Testis (tissue), 3 donors: ENCODE data around the gene DAPL1. TPM values are rescaled to one million over a fixed set of nuclear protein-coding genes. Genes with fewer than 3 reads are reported as not detected.

Experiments used
- DNase-seq: peaks from one replicate; pipeline ENCODE4 v3.0.0-alpha.2; 2019
- H3K27ac ChIP-seq, 2 donors: fragments of 200-600 bp; sonication (generic); one replicate each; pipeline ENCODE4 v1.5.1; 2019
- H3K27me3 ChIP-seq: fragments of 200-600 bp; sonication (generic); one replicate; pipeline ENCODE4 v1.5.1; 2019
- H3K36me3 ChIP-seq: fragments of 200-600 bp; sonication (generic); one replicate; pipeline ENCODE4 v1.5.1; 2017; ENCODE audit warnings: low read depth; ENCODE audit errors: missing control alignments
- H3K4me1 ChIP-seq: fragments of 200-600 bp; sonication (generic); one replicate; pipeline ENCODE4 v1.5.1; 2019
- H3K4me3 ChIP-seq, 2 donors: fragments of 200-600 bp; sonication (generic); one replicate each; pipeline ENCODE4 v1.5.1; 2017 to 2019
- H3K9me3 ChIP-seq: fragments of 200-600 bp; sonication (generic); one replicate; pipeline ENCODE4 v1.5.1; 2017
- POLR2A ChIP-seq: fragments of 450-650 bp; IDR thresholded peaks from one replicate; pipeline ENCODE4 v1.6.1; 2017; ENCODE audit warnings: antibody characterized with exemption, mild to moderate bottlenecking, moderate library complexity
- WGBS, 2 donors: methylation state at CpG; one replicate each; pipeline ENCODE4 v1.1.5; 2018; 5-methylcytosine and 5-hydroxymethylcytosine counted together
- intact Hi-C: fragments of 100-400 bp; cut with DNase I; formaldehyde crosslinking; loops from one replicate; pipeline ENCODE4 v1.15.1; 2023; ENCODE audit warnings: low total_unique reads
- polyA plus RNA-seq: library from polyadenylated mRNA; stranded (reverse); fragments of 350-450 nt; fragmentation: Illumina TruSeq; extraction: RNeasy Lipid Tissue Mini Kit (QIAGEN cat#74804); gene quantifications from one replicate; pipeline ENCODE4 v1.2.3, GENCODE V29; 2014; ENCODE audit warnings: low read depth, low replicate concordance; ENCODE audit not compliant: insufficient read depth
- total RNA-seq, 2 donors: library from RNA; depleted of rRNA; stranded (reverse); fragments of >200 nt; gene quantifications; one replicate each; pipeline ENCODE4 v1.2.3, GENCODE V29; 2016
- TF ChIP-seq, protein P1 (sequence below), 3 experiments: fragments of 450-650 bp in 2 of 3; fragments of 200-600 bp in 1 of 3; sonication (generic) in 1 of 3; IDR thresholded peaks; one replicate each; pipeline ENCODE4 v1.5.1; 2016 to 2019; ENCODE audit warnings: antibody characterized with exemption in 3 of 3, mild to moderate bottlenecking in 2 of 3, moderate library complexity in 1 of 3

The DAPL1 gene
- total and polyA plus RNA-seq, 3 donors from 2014 or later, result 4.2 to 4.4 TPM; not detected in 1

DNA sequence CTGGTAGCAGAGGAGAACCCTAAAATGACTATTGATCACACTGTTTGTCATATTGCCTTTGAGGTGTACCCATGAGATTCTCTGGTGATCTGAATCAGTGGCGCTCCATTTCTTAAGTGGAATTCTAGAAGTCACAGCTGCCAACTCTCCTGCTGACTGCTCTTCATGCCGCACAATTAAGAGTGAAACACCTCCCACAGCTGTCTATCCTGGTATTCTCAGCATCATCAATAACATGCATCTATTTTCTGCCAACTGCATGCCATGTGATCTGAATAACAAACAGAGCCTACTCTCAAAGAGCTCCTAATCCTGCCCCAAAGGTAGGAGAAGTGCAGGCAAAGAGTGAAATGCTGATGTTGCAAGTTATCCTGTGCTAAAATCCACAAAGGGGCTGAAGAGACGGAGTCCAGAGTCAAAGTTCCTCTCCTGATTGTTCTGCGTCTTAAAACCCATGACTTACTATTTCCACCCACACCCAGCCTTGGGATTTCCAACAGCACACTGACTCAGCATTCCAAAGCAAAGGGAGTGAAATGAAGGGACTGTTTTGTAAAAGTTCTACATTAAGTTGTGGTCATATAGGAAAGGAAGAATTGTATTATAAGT is 13.7 kb upstream of the DAPL1 start:
- DNase-seq, result no peak
- intact Hi-C loops, result no loop called here
- Histone ChIP-seq H3K27ac (no peak overlapping the region), H3K4me1 (no peaks in the 10 kb centered on the region), H3K36me3 (no peaks in the 10 kb centered on the region), H3K4me3 (no peak overlapping the region), H3K9me3 (no peaks in the 10 kb centered on the region), H3K27me3 (no peaks in the 10 kb centered on the region)
- 57 to 67% methylated on average over 4 of the region's 4 CpGs for WGBS, 2 donors
- TF ChIP-seq, protein P1, sequence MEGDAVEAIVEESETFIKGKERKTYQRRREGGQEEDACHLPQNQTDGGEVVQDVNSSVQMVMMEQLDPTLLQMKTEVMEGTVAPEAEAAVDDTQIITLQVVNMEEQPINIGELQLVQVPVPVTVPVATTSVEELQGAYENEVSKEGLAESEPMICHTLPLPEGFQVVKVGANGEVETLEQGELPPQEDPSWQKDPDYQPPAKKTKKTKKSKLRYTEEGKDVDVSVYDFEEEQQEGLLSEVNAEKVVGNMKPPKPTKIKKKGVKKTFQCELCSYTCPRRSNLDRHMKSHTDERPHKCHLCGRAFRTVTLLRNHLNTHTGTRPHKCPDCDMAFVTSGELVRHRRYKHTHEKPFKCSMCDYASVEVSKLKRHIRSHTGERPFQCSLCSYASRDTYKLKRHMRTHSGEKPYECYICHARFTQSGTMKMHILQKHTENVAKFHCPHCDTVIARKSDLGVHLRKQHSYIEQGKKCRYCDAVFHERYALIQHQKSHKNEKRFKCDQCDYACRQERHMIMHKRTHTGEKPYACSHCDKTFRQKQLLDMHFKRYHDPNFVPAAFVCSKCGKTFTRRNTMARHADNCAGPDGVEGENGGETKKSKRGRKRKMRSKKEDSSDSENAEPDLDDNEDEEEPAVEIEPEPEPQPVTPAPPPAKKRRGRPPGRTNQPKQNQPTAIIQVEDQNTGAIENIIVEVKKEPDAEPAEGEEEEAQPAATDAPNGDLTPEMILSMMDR (IDR thresholded peaks at IDR 0.05), result no peak
- no peak for TF ChIP-seq POLR2A

DNA sequence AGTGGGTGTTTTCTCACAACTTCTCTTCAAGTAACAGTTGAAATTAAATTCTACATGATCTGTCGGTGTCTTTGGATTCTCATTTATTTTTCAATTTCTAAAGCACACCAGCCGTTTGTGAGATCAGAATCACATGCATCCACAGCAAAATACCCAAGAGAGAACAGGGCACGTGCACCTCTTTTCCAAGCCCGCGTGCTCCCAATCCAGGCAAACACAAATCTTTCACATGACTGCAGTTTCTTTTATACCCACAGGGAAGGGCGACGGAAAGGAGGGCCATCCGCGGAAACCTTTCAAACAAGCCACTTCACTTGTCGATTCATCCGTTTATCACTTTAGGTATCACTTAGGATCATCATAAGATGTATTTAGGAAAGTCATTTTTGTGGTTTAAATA is 13.0 kb upstream of the DAPL1 start:
- no peaks in the 10 kb centered on the region for H3K36me3 ChIP-seq

DNA sequence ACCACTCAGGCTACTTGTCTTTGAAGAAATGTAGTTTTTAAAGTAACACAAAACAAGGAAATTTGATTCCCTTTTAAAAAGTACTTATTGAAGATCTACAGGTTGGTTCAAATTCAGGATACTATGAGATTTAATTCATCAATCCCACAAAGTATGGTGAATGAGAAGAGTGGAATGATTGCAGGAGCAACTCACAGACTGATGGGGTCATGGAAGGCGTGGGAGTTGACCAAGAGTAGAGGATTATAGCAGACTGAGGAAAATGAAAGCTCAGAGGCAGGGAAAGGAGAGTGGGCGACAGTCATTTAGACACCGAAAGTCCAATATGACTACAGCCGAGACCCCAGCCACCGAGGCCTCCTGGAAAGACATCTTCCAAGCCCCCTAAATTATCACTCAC is 12.5 kb upstream of the DAPL1 start:
- Histone ChIP-seq H3K4me3 (no peak overlapping the region), H3K9me3 (no peaks in the 10 kb centered on the region), H3K4me1 (no peaks in the 10 kb centered on the region), H3K36me3 (no peaks in the 10 kb centered on the region), H3K27ac (no peak overlapping the region), H3K27me3 (no peaks in the 10 kb centered on the region)
- DNase-seq, result no peak
- WGBS, 2 donors, result 58 to 60% methylated on average over 5 of the region's 5 CpGs
- intact Hi-C loops, result no loop called here
- TF ChIP-seq, protein P1 (IDR thresholded peaks at IDR 0.05), result no peak
- TF ChIP-seq POLR2A, result no peak

More for the DNA sequence above, 13.0 kb upstream of the DAPL1 start:
- Histone ChIP-seq H3K4me3 (no peak overlapping the region), H3K27ac (no peak overlapping the region), H3K27me3 (no peaks in the 10 kb centered on the region), H3K4me1 (no peaks in the 10 kb centered on the region), H3K9me3 (no peaks in the 10 kb centered on the region)
- 63 to 76% methylated on average over 11 of the region's 11 CpGs for WGBS, 2 donors
- TF ChIP-seq, protein P1 (IDR thresholded peaks at IDR 0.05), result no peak
- TF ChIP-seq POLR2A, result no peak
- intact Hi-C loops, result no loop called here
- DNase-seq, result no peak

DNA sequence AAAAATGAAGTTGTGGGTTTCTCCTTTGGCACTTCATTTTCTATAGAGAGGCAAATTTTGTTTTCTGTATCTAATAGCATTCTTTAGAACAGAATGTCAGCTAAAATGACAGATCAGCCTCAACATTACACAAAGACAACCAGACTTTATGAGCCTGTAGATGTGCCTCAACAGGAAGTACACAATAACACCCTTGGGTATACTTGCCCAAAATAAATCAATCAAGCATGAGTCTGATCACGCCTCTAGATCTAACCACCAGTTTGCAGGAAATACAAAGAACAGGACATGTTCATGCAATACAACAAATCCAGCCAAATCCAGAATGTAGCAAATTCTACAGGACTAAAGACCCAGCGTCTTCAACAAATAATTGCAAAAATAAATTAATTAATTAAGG is 11.2 kb upstream of the DAPL1 start:
- no peaks in the 10 kb centered on the region for H3K27me3 ChIP-seq
- TF ChIP-seq POLR2A, result no peak
- TF ChIP-seq, protein P1 (IDR thresholded peaks at IDR 0.05), result no peak

DNA sequence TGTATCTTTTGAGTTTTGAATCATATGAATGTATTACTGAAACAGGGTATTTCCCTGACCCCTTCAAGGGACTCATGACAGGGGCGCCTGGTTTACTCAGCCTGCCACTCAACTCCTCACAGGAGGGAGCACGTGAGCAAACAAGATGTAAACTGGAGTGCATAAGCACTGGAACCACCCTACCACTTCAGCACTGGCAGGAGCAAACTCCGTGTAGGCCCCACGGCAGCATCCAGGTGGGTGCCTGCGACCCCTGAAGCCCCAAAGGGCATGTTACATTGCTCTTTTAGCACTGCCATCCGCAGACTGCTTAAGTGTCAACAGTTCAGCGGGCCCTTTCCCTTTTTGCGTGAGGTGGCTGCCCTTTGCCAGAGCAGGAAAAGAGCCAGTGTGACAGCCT is 8.2 kb upstream of the DAPL1 start:
- no peaks in the 10 kb centered on the region for H3K27me3 ChIP-seq
- intact Hi-C loops, result no loop called here
- H3K9me3 ChIP-seq, result no peaks in the 10 kb centered on the region
- no peaks in the 10 kb centered on the region for H3K36me3 ChIP-seq
- TF ChIP-seq POLR2A, result no peak
- TF ChIP-seq, protein P1 (IDR thresholded peaks at IDR 0.05), result no peak
- DNase-seq, result no peak
- 80 to 83% methylated on average over 8 of the region's 8 CpGs for WGBS, 2 donors
- no peak overlapping the region for H3K27ac ChIP-seq
- H3K4me1 ChIP-seq, result no peaks in the 10 kb centered on the region
- H3K4me3 ChIP-seq, result no peak overlapping the region

More for the DNA sequence above, 11.2 kb upstream of the DAPL1 start:
- 80 to 92% methylated on average over 2 of the region's 2 CpGs for WGBS, 2 donors
- no peaks in the 10 kb centered on the region for H3K9me3 ChIP-seq
- no peaks in the 10 kb centered on the region for H3K4me1 ChIP-seq
- H3K36me3 ChIP-seq, result no peaks in the 10 kb centered on the region
- H3K27ac ChIP-seq, result no peak overlapping the region
- H3K4me3 ChIP-seq, result no peak overlapping the region
- DNase-seq, result no peak
- intact Hi-C loops, result no loop called here
